Cerebellar nuclear complex (tissue), 1 donor: ENCODE data around the gene METTL15.
"Not testable (repeated sequence)": the region's sequence is repeated elsewhere in the genome, so short reads cannot be mapped to it uniquely, and the experiment has no call there.

Experiments
- DNase-seq, 2 experiments: peaks; one replicate each; lab custom pipeline; 2025; lab: John Stamatoyannopoulos, UW

The METTL15 gene

DNA sequence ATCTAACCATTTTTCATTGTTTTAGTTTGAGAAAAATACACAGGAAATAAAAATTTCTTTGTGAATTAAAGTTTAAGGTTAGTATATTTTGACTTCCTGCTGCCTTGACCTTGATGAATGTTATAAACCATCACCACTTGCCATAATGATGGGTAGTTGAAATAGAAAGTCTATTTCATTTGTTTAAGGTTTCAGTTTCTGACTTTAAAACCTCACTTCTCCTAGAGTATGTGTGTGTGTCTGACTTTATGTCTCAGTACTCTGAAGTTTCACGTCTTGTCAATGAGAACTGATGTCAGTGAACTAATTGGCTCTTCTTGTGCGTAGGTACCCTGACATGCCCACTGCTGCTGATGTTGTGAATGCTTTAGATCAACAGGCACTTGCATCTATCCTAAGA is 188.2 kb downstream of the METTL15 start:
- DNase-seq = no peak

DNA sequence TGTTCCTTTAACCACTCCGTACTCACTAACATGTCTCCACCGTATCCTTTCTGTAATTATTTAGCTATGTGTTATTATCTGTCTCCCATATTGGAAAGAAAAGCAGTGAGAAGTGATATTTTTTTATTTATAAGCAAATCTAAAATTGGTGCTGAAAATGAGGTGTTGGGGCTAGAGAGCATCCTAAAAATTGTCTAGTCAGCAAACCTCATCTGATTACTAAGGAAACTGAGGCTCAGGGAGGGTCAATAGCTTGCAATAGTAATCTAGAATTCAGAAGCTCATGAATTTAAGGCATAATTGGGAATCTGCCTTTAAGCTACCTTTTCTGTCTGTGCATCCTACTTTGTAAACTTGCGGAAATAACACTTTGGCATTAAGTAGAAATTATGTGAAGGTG is 190.0 kb downstream of the METTL15 start:
- DNase-seq = no peak

DNA sequence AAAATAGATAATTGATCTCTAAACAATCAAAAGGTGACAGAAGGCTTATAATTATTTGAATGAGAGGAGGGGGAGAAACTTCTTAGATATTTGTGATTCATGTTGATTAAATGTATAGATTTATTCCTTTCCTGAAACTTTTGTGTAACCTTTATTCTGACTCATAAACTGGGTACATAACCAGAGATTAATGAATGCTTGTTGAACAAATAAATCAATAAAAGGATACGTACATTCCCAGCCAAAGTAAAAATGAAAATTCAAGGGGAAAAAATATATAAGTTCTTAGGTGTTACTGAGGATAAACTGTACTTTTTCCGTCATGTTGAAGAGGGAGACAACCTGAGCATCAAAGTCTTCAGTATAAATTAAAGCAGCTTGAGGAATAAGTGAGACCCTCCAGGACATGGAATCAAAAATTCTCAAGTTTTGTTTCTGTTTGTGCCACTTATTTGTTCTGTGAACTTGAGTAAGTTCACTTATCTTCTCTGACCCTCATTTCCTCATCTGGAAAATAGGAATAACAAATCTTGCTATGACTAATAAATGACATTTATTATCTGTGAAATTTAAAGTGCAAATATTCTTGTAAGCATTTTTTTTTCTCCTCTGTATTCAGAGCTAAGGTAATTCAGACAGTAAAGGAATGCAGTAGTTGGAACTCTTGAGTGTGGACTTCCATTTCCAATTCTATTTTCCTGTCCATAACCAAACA is 195.4 kb downstream of the METTL15 start:
- DNase-seq = no peak

DNA sequence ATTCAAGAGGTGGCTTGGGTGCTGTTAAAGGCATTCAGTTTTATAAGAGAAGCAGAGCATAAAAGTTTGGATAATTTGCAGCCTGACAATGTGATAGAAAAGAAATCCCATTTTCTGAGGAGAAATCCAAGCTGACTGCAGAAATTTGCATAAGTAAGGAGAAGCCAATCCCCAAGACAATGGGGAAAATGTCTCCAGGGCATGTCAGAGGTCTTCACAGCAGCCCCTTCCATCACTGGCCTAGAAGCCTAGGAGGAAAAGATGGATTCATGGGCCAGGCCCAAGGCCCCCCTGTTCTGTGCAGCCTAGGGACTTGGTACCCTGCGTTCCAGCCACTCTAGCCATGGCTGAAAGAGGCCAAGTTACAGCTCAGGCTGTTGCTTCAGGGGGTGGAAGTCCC is 207.3 kb downstream of the METTL15 start:
- no peak for DNase-seq

DNA sequence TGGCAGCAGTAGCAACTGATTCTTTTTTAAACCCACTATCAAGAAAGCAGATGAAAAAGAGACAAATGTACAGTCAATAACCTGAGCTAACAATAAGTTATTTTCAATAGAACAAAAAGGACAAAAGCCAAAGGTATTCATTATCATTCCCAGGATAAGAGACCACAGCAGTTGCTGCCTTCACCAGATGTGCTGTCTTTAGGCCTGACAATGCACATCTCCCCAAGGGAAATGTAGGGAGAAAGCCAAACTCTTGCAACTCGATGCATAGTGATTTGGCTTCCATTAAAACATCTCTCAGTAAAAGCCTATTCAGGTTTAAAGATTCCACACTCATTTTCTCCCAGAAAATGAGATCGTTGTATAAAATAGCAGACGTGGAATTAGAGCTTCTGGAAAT is 210.7 kb downstream of the METTL15 start:
- no peak for DNase-seq

DNA sequence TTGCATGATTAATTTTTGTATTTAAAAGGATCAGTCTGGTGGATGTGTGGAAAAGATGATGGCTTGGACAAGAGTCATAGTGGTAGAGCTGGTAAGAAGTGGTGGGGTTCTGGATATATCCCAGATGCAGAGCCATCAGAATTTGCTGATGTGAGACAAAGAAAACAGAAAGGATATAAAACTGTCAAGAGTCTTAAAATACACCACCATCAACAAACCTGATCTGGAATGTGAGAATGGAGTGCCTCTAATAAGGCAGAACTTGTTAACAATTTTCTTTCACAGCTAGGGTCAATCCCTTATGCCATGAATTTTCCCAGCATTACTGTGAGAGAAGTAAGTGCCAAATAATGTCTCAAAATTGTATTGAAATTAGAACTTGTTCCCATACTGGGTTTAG is 215.4 kb downstream of the METTL15 start:
- no peak for DNase-seq

DNA sequence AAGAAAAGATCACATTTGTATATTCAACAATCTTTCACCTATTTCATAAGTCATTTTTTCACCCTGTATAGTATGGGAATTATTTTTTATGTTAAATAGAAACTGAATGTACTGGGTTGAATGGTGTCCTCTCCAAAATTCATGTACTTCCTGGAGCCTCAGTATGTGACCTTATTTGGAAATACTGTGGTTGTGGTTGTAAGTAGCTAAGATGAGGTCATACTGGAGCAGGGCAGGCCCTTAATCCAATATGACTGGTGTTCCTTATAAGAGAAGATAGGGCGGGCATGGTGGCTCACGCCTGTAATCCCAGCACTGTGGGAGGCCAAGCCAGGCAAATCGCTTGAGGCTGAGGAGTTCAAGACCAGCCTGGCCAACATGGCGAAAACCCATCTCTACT is 224.2 kb downstream of the METTL15 start:
- not testable (repeated sequence) for DNase-seq

DNA sequence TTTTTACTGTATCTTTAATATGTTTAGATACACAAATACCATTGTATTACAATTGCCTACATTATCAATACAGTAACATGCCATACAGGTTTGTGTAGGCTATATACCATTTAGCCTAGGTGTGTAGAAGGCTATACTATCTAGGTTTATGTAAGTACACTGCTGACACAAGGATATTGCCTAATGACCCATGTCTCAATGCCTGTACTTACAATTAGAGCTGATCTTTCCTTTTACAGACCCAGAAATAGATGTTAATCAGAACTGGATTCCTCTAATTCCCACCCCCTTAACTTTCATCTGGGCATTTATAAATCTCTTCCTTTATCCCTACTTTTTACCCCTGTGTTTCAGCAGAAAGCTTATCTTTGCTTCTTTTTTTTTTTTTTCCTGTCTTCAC is 229.5 kb downstream of the METTL15 start:
- DNase-seq = no peak

DNA sequence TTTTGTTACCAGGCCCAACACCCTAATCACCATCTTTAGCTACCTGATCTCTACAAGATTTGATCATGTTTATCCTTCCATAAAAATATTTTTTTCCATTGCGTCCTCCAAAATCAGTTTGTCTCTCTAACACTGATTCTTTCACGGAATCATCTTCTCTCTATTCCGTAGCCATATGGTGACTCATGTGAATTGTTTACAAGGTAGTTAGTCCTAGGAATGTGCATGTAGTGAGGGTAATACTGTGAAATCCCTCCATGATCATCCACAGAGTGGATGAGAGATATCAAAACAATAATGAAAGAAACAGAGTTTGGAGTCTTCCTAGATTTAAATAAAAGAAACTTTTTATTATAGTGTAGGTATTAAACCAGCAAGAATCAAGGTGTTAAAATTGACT is 230.2 kb downstream of the METTL15 start:
- DNase-seq = no peak

DNA sequence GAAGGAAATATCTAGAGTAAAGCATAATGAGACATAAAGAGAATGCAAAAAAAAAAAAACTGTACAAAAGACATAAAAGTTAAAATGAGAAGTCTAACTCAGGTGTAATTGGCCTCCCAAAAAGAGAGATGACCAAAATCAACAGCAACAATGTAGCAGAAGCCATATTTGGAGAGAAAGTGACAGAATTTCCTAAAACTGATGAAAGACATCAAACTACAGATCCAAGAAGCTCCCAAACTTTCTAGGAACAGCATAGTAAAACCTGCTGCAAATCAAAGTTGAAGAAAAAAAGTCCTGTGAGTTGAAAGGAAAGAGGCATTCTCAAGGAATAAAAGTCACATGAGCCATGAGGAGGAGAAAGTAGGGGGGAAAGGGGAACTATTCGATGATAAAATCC is 231.3 kb downstream of the METTL15 start:
- no peak for DNase-seq

DNA sequence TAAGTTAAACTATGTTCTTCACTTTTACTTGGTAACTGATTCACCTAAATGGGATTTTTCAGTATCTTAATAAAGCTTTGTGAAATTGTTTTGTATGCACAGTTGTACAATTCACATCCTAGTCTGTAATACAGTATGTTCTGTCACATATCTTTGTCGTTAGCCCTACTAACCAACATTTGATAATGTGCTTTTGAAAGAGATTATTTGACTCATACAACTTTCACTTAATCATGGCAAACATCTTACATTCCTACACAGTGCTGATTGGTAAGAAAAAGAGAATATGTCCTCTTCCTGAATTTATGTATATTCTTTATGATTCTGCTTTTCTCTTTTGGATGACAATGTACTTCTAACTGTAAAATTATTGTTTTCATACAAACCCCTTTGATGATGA is 234.5 kb downstream of the METTL15 start:
- no peak for DNase-seq

DNA sequence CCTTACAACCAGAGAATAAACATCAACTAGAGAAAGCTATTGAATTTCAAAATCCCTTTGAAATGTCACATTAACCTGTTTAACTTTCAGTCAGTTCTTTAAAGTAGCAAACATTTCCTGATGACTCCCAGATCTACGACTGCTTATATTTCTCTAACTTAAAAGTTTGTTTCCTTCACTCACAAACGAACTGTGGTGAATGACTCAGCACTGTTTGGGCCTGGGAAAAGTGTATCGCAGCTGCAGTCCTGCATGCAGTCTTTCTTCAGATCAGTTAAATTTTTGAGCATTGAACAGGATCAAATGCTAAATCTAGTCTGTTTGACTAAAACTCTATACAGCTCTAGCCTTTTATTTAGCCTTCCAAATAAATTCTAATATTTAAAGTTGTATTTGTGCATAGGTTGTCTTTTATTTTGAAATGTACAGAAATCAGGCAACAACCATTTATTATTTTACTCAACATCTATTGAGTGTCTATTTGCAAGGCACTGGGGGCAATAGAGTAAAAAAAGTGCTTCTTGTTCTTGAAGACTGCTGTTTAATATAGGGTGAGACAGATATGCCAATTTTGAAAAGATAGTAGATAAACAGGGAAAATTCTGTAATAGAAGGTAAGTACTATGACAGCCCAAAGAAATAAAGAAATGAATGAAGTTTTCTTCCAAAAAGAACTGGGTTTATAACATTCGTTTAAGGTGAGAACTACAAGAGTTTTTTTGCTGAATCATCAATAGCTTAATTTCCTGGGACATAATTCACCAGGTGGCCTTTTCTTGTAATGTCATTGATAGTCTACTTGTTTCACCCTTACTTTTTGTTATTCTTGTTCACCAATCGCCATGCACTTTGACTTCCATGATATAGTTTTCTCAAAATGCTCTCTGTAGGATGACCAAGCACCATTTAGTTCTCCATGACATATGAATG is 235.4 kb downstream of the METTL15 start:
- DNase-seq = no peak

DNA sequence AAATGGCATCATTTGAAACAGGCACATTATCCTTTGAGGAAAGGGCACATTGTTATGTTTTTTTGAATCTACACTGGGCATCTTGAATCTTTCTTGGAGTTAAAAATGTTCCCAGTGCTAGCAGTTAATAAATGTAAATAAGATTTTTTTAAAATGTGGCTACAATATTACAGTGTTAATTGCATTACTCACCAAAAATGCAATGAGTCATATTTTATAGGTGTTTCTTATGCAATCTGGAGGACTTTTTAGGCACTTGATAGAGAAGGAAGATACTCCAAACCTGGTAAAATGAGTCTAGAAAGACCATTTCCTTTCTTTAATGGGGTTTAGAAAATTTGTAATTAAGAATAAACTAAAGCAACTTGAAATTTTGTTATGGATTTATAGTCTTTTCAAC is 238.0 kb downstream of the METTL15 start:
- DNase-seq = no peak

DNA sequence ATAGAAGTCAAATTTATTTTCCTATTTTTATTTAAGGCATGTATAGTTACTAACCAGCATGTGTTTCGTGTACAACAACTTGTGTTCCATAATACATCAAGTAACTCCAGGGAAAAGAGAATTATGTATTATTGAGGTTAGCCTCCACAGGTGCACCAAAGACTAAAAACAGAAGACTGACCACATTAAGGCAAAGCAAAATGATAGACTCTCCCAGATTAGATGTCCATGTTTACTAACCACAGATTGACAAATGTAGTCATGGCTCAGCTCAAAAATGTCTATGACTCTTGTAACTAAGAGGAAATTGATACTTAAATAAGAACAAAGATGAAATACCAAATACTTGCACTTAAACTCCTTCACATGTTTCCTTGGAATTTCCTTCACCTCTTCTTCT is 238.5 kb downstream of the METTL15 start:
- DNase-seq = no peak

DNA sequence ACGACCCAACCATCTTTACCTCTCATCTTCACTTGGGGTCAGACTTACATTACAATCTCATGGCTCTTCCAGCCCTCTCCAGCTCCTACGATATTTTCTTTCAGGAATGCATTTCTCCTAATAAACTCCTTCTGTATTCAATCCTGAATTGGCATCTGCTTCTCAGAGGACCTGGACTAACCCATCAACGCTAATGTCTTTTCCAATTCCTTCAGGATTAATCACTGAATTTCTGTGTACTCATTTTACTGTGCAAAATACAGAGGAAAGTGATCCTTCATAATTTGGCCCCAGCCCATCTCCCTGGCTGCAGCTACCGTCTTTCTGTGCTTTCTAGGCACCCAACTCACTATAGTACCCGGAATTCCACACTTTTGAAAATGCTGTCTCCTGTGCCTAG is 239.2 kb downstream of the METTL15 start:
- no peak for DNase-seq

DNA sequence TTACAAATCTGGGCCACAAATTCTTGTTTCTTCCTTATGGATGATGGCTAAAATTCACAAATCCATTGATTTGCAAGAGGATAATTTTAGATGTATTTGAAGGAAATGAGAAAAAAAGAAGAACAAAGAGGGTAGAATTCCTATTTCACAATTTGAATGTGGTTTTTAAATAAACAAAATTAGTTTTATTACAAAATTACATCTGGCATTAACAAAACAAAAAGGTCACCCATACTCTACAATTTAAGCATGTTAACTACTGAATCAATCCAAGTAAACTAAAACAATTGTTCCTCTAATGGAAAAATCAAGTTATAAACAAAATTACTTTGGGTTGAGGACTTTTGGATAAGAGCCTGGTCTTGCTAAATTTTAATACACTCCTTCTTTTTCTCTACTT is 242.0 kb downstream of the METTL15 start:
- no peak for DNase-seq

DNA sequence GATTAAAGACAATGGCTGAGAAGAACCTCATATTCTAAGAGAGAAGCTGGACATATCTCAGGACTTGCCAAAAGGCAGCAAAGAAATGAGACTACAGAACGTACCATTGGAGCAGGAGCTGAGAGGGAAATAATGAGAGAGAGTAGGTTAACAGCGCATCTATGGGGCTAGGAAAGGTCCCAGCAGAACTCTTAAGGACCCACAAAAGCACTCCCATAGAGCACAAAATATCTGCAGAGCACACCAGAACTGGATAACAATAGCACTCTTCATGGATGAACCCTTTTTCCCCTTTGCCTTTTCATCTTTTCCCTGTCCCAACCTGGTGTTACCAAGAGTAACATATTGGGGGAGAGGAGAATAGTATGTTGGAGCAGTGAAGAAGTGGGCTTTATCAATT is 245.8 kb downstream of the METTL15 start:
- no peak for DNase-seq

DNA sequence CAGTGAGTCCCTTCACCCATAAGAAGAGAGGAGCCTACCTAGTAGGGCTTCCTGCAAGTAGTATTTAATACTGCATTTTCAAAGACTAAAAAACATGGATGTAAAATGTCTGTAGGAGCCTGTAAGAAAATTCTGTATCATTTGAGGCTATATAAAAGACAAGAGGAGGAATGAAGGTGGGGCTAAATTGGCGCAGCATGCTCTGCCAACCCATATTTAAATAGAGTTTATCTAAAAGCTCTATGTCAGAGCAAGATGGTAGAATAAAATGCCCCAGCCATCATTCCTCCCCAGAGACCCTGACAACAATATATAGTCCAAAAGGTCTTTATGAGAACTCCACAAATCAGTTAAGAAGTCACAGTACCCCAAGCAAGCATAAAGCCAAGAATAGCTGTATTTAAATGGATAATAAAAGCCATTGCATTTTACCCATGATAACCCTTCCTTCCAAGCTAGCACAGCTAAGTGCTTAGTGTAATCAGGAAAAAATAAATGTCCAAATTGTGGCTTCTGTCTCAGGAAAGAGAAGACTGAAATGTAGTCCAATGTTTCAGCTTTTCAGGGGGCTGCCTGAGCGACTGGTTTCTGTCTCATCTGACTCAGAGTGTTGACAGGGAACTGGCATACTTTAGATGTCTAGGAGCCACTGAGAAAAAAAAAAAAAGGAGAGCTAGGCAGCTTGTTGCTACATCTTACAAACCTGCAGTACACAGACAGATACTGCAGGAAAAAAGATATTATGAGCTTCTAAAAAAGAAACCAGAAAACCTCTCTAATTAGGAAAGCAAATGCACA is 258.6 kb downstream of the METTL15 start:
- DNase-seq = no peak

DNA sequence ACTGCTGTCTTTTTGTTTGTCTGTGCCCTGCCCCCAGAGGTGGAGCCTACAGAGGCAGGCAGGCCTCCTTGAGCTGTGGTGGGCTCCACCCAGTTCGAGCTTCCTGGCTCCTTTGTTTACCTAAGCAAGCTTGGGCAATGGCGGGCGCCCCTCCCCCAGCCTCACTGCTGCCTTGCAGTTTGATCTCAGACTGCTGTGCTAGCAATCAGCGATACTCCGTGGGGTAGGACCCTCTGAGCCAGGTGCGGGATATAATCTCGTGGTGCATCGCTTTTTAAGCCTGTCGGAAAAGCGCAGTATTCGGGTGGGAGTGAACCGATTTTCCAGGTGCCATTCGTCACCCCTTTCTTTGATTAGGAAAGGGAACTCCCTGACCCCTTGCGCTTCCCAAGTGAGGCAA is 269.9 kb downstream of the METTL15 start:
- not testable (repeated sequence) for DNase-seq
